Activated CD8-positive, alpha-beta memory T cell treated with anti-CD3 and anti-CD28 coated beads, Interleukin-2, amount 50 U/mL, for 4 hours (primary cell): ENCODE data around the gene PHLDB2.

Experiments
- DNase-seq: peaks from one replicate; pipeline ENCODE4 v3.0.0-alpha.2; 2020

The PHLDB2 gene

GRCh38 chr3:111884411-111885018 lies 25.4 kb downstream of the PHLDB2 start:
- no peak for DNase-seq

GRCh38 chr3:111885578-111885977 lies 26.5 kb downstream of the PHLDB2 start:
- no peak for DNase-seq

- DNase-seq, result no peak
Measured at GRCh38 chr3:111890051-111890580, 31.1 kb downstream of the PHLDB2 start.

- no peak for DNase-seq
Measured at GRCh38 chr3:111892070-111892469, 33.0 kb downstream of the PHLDB2 start.

- DNase-seq, result no peak
Measured at GRCh38 chr3:111895071-111895470, 36.0 kb downstream of the PHLDB2 start.

GRCh38 chr3:111899966-111900365 lies 40.9 kb downstream of the PHLDB2 start:
- DNase-seq, result no peak

GRCh38 chr3:111901637-111902036 lies 42.6 kb downstream of the PHLDB2 start:
- DNase-seq, result no peak

- DNase-seq, result no peak
Measured at GRCh38 chr3:111902534-111902933, 43.5 kb downstream of the PHLDB2 start.

GRCh38 chr3:111903067-111903511 lies 44.0 kb downstream of the PHLDB2 start:
- DNase-seq, result no peak

GRCh38 chr3:111904376-111905241 lies 45.5 kb downstream of the PHLDB2 start:
- DNase-seq, result no peak

GRCh38 chr3:111906656-111907055 lies 47.6 kb downstream of the PHLDB2 start:
- DNase-seq, result no peak

GRCh38 chr3:111907151-111907550 lies 48.1 kb downstream of the PHLDB2 start:
- DNase-seq, result no peak

- no peak for DNase-seq
Measured at GRCh38 chr3:111910806-111911205, 51.7 kb downstream of the PHLDB2 start.

GRCh38 chr3:111911446-111911845 lies 52.4 kb downstream of the PHLDB2 start:
- no peak for DNase-seq

GRCh38 chr3:111913163-111913763 lies 54.2 kb downstream of the PHLDB2 start:
- DNase-seq, result no peak

- no peak for DNase-seq
Measured at GRCh38 chr3:111915905-111916304, 56.8 kb downstream of the PHLDB2 start.

- DNase-seq, result no peak
Measured at GRCh38 chr3:111917300-111917699, 58.2 kb downstream of the PHLDB2 start.

GRCh38 chr3:111919370-111920065 lies 60.5 kb downstream of the PHLDB2 start:
- DNase-seq, result no peak

- DNase-seq, result no peak
Measured at GRCh38 chr3:111921181-111921580, 62.1 kb downstream of the PHLDB2 start.

GRCh38 chr3:111923095-111923771 lies 64.2 kb downstream of the PHLDB2 start:
- DNase-seq, result no peak

- DNase-seq, result no peak
Measured at GRCh38 chr3:111923806-111924205, 64.7 kb downstream of the PHLDB2 start.

- no peak for DNase-seq
Measured at GRCh38 chr3:111924283-111924682, 65.2 kb downstream of the PHLDB2 start.
